LNCAP (cell line): ENCODE measurements around the gene CCDC15.
A peak's percentile ranks its signal among the peaks of the same experiment; 100 is the strongest.

Source experiments
- CTCF ChIP-seq: fragments of 450-650 bp; IDR thresholded peaks from 2 replicates; pipeline ENCODE4 v1.5.1; 2017; ENCODE audit warnings: mild to moderate bottlenecking

CCDC15 gene

DNA sequence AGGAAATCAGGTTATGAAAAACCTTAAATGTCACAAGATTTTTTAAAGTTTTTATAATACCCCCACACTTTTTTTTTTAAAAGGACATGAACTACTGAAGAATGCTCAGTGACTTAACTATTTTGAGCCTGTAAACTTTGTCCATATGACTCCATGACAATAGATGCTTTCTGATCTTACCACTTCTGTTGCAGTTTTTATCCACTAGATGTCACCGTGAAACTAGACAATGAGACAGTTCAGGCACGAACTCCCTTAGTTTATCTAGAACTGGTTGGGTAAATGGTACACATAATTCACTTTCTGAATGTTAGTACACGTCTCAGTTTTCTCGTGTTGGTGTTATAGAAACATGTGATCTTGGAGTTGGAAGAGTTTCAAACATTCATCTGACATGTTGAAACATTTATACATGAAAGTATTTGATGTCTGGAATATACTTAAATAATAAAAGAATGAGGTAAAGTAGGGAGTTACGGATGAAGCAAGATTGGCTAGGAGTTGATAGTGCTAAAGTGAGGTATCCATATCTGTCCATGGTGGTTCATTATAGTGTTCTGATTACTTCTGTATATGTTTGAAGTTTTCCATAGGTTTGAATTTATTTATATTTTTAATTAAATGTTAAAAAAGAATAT lies 8.1 kb downstream of the CCDC15 start:
- TF ChIP-seq CTCF: peak; percentile 81

- TF ChIP-seq CTCF: peak; percentile 57; the same call in 1 of the 2 replicates
Observed at GRCh38 chr11:124970925-124971324, 16.9 kb downstream of the CCDC15 start.

- no peak for TF ChIP-seq CTCF
Observed at GRCh38 chr11:124971810-124972209, 17.8 kb downstream of the CCDC15 start.

GRCh38 chr11:124976531-124976930 lies 22.5 kb downstream of the CCDC15 start:
- TF ChIP-seq CTCF: no peak

- TF ChIP-seq CTCF: no peak
Observed at GRCh38 chr11:124977006-124977405, 23.0 kb downstream of the CCDC15 start.

- TF ChIP-seq CTCF: no peak
Observed at GRCh38 chr11:124978316-124978715, 24.3 kb downstream of the CCDC15 start.

DNA sequence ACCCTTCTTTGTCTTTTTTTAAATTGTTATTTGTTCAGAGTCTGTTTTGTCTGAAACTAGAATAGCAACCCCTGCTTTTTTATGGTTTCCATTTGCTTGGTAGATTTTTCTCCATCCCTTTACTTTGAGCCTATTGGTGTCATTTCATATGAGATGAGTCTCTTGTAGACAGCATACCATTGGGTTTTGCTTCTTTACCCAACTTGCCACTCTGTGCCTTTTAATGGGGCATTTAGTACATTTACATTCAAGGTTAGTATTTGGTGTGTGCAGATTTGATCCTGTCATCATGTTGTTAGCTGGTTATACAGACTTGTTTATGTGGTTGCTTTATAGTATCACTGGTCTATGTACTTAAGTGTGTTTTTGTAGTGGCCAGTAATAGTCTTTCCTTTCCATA lies 28.0 kb downstream of the CCDC15 start:
- TF ChIP-seq CTCF: no peak
